Smooth muscle cell of the brain vasculature (primary cell): ENCODE results near the gene DNMT3A.

Experiments
- DNase-seq: peaks from one replicate; pipeline ENCODE4 v3.0.0-alpha.2; 2012; ENCODE audit warnings: low read depth, low spot score

DNMT3A gene

DNA sequence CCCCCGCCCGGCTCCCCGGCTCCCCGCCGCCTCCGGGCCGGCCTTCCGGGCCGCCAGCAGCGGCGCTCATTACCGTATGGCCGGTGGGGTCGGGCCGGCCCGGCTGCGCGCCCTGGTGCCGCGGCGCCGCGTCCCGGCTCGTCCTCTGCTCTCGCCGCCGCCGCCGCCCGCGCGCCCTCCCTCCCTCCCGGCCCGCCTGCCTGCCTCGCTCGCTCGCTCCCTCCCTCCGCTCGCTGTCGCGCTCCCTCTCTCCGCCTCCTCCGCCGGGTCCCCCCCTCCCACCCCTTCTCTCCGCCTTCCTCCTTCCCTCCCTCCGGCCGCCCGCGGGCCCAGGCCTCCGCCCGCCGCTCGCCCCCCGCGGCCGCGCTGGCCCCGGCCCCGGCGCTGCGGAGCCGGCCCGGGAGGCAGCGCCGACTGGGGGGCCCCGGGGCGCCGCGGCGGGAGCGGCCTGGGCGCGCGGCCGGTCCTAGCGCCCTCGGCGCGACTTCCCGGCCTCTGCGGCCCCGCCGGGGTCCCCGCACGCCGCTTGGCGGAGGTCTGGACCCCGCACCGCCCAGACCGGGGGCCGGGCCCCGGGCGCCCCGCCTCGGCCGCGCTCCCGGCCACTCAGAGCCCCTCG lies at the start of gene DNMT3A:
Gene DNMT3A (minus strand): TSS at position 173 of the 619 bp plus-strand sequence. CDS start 27,941 bp downstream, outside the sequence.
- DNase-seq = no peak

DNA sequence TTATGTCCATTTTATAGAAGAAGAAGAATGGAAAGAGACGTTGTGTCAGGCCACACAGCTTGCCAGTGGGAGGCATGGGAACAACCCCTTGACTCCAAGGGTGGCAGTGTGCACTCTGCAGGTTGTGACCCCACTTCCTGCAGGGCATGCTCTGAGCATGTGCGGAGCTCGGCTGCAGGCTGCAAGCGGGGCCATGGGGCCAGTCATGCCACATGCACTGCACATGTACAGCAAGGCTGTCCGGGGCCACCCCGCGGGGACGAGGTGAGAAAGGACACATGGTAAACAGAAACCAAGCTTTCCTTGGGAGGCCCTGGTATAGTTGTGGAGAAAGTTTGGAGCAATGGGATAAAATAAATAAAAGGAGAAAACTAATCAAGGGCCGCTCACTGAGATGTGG lies 47.4 kb upstream of the DNMT3A start:
- DNase-seq = no peak

- DNase-seq = no peak
Observed at GRCh38 chr2:25388491-25388890, 46.8 kb upstream of the DNMT3A start.

DNA sequence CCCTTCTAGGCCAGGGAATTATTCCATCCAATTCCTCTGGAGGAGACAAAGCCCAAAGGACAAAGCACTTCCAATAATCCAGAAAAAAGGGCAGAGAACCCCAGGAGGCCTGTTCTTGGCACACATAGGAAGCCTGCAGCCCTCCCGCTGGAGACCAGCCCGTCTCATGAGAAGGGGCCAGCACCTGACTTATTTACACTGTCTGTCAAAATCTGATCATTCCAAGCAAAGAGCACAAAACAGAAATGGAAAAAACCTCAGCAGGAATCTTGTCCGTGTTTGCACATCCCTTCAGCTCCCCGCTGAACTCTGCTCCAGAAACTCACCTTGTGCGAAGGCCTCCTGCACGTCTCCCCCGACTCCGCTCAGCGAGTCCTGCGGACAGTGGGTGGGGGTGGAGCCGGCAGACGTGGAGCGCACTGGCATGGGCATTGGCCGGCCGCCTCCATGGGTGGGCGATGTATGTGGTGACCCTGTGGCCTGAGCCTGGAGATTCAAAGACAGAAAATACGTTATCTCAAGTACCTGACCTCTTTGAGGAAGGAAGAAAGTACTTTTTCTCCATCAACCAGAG lies 46.2 kb upstream of the DNMT3A start:
- no peak for DNase-seq

- DNase-seq = no peak
Observed at GRCh38 chr2:25386971-25387875, 45.5 kb upstream of the DNMT3A start.

GRCh38 chr2:25385910-25386309 lies 44.2 kb upstream of the DNMT3A start:
- DNase-seq = no peak

- no peak for DNase-seq
Observed at GRCh38 chr2:25383806-25384205, 42.1 kb upstream of the DNMT3A start.

DNA sequence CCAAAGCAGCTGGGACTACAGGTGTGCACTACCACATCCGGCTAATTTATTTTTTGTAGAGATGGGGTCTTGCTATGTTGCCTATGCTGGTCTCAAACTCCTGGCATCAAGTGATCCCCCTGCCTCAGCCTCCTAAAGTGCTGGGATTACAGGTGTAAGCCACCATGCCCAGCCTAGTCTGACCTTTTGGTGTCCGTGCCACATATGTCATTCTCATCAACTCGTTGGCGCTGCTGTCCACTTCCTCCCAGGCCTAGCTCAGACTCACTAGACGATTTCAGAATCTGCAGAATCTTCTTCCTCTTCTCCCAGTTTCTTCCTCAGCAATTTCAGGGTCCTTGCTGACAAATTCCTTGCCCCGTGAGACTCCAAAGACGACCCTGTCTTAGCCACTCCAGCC lies 39.8 kb upstream of the DNMT3A start:
- DNase-seq = no peak

DNA sequence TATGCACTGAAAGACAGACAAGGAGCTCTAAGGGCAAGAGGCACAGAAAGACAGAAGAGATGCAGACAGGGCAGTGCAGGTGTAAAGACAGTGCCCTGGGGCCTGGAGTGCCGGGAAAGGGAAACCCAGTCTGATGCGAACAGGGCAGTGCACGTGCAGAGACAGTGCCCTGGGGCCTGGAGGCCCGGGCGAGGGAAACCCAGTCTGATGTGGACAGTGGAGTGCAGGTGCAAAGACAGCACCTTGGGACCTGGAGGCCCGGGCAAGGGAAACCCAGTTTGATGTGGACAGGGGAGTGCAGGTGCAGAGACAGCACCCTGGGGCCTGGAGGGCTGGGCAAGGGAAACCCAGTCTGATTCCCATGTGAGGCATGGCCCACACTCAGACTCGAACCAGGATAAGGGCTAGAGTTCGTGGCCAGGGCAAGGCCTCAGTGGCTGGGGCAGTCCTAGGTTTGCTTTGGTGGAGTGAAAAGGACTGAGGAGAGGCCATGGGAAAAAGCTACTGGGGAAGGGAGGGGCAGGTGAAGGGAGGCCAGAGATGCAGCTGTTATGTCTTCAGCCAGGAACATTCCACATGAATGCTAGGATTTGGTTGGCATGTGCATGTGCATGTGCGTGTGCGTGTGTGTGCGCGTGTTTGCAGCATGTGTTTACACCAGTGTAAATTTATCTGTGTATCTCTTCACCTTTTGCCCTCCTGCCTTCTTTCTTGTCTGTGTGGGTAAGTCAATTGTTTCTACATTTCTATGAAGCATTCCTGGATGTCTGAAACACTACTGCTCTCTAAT lies 39.1 kb upstream of the DNMT3A start:
- DNase-seq = no peak

- DNase-seq = no peak
Observed at GRCh38 chr2:25380023-25380422, 38.3 kb upstream of the DNMT3A start.

DNA sequence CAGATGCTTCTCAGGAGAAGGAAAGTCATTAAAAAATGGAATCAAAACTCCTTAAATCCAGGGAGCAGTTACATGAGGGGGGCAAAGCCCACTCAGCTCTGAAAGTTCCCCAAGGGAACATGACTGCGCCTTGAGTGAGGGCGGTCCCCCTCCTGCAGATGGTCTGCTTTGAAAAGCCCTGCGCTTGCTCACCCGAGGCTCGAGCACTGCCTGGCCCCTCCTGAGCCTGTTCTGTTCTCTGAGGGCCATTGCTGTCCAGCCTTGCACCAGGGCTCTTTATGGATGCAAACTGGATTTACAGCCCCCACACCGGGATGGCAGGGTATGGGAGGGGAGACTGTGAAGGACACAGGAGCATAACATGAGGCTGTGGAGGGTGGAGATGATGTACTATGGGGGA lies 37.8 kb upstream of the DNMT3A start:
- DNase-seq = no peak

DNA sequence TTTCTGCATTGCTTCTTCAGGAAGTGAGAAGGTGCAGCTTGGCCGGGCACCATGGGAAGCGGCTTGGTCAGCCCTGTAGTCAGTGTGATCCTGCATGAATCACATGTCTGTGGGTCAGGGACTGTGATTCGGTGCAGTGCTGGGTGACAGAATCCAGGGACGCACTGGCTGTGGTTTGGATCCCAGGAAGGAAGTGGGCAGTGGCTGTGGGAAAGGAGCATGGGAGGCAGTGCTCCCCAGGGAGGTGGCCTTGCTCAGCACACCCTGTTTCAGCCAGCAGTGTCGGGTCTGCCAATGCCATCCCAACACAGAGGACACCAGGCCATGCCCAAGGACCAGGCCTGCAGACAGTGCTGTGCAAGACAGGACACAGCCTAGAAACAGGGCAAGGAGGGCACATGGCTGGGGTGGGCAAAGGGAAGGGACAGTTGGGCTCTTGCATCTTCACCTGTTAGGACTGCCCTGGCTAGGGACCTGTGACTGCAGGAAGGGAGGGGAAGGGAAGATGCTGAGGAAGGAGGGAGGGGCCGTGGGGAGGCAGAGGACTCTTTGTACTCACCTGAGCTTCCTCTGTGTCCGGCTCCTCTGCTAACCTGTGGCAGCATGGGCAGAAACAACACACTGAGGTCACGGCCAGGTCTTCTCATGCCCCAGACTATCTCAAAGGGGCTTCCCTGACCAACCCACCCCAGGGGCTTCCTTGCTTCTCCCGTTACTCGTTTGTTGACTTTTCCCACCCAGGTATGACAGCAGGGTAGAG lies 37.2 kb upstream of the DNMT3A start:
- DNase-seq = no peak

DNA sequence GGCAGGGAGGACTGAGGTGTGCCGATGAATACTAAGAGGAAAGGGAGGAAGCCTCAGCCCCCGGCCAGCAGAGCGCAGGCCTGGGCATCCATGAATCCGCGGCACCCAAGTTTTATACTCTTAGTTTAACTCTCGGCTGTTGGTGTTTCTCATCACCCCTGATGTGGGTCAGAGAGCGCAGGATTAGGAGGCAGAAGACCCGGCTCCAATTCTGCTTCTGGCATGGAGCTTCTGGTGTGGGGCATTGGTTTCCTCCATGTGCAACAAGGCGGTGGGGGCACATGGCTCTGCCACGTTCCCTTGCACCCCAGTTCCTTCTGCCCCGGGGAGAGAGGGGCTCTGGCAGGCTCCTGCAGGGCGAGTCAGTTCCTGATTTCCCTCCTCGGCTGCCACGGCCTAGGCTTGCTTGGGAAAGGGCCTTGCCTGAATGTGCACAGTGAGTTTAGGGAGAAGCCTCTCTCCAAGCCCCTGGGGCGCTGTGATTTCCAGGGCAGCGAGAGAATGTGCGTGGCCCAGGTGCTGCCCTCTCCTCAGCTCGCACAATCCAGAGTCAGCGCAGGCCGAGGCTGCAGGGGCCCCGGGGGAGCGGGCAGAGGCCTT lies 36.2 kb upstream of the DNMT3A start:
- DNase-seq = no peak

- DNase-seq = peak; percentile 58
Observed at GRCh38 chr2:25376750-25377621, 35.3 kb upstream of the DNMT3A start.

- no peak for DNase-seq
Observed at GRCh38 chr2:25375989-25376545, 34.3 kb upstream of the DNMT3A start.

- DNase-seq = no peak
Observed at GRCh38 chr2:25375371-25375988, 33.8 kb upstream of the DNMT3A start.

DNA sequence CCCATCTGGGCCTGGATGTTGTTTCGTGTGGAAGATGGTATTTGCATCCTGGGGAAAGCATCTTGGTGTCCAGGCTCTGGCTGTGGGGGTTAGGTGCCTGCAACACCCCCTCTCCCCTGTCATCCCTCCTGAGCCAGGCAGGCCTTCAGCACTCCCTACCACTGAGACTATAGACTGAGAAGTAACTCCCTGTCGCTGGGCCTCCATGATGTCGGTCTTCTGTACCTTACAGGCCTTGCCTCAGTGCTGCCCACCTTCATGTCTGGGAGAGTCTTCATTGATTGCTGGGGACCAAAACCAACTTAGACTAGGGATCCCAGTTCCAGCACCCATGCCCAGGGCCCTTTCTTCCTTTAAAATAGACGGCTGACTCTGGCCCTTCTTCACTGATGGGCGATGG lies 33.1 kb upstream of the DNMT3A start:
- DNase-seq = no peak

GRCh38 chr2:25374411-25374810 lies 32.7 kb upstream of the DNMT3A start:
- DNase-seq = no peak
